Glomerular visceral epithelial cell (primary cell): Measurements from ENCODE around the gene VWC2L.

Experiments
- DNase-seq: peaks from one replicate; pipeline ENCODE4 v3.0.0-alpha.2; 2016; ENCODE audit errors: extremely low spot score

The VWC2L gene

GRCh38 chr2:214593727-214594126, 182.9 kb downstream of the VWC2L start:
- DNase-seq: peak; percentile 90

- DNase-seq: no peak
Measured at GRCh38 chr2:214601852-214602633, 191.2 kb downstream of the VWC2L start.

- peak; percentile 9 for DNase-seq
Measured at GRCh38 chr2:214604861-214605260, 194.0 kb downstream of the VWC2L start.

GRCh38 chr2:214607051-214607450, 196.2 kb downstream of the VWC2L start:
- no peak for DNase-seq

GRCh38 chr2:214611015-214611414, 200.2 kb downstream of the VWC2L start:
- no peak for DNase-seq

GRCh38 chr2:214624166-214624760, 213.4 kb downstream of the VWC2L start:
- DNase-seq: no peak

GRCh38 chr2:214628091-214628490, 217.2 kb downstream of the VWC2L start:
- no peak for DNase-seq
